Neural cell (in vitro differentiated cells): ENCODE results near the gene ZNF157. TPM values are rescaled to one million over a fixed set of nuclear protein-coding genes. Genes with fewer than 3 reads are reported as not detected.

Experiments
- H2AFZ ChIP-seq: fragments of 200-600, 300-800 bp; sonication (generic), shearing (Covaris generic); 2 replicates; pipeline ENCODE4 v1.6.0; 2014; ENCODE audit warnings: low read depth, mild to moderate bottlenecking, antibody characterized with exemption, low read length, moderate library complexity
- H3F3A ChIP-seq: fragments of 200-600 bp; shearing (Covaris generic); 2 replicates; pipeline ENCODE4 v1.6.1; 2016; ENCODE audit warnings: mild to moderate bottlenecking, moderate library complexity, mixed read lengths, antibody characterized with exemption, low read length; ENCODE audit not compliant: insufficient read depth, poor library complexity, severe bottlenecking
- H3K27ac ChIP-seq: fragments of 200-600, 300-800 bp; sonication (generic), shearing (Covaris generic); 2 replicates; pipeline ENCODE4 v1.5.1; 2014; ENCODE audit warnings: mild to moderate bottlenecking, low read length, moderate library complexity
- H3K27me3 ChIP-seq: fragments of 300-800, 200-600 bp; sonication (generic), shearing (Covaris generic); 2 replicates; pipeline ENCODE4 v1.6.0; 2014; ENCODE audit warnings: mild to moderate bottlenecking, low read depth, low read length, moderate library complexity; ENCODE audit not compliant: insufficient read depth
- H3K36me3 ChIP-seq: fragments of 300-800, 200-600 bp; sonication (generic), shearing (Covaris generic); 2 replicates; pipeline ENCODE4 v1.5.1; 2014; ENCODE audit warnings: mild to moderate bottlenecking, antibody characterized with exemption, low read length, moderate library complexity; ENCODE audit not compliant: insufficient read depth
- H3K4me2 ChIP-seq: fragments of 300-800, 200-600 bp; sonication (generic), shearing (Covaris generic); 2 replicates; pipeline ENCODE4 v1.6.0; 2014; ENCODE audit warnings: mild to moderate bottlenecking, low read length
- H3K4me3 ChIP-seq: fragments of 300-800, 200-600 bp; sonication (generic), shearing (Covaris generic); 2 replicates; pipeline ENCODE4 v1.5.1; 2014; ENCODE audit warnings: mild to moderate bottlenecking, low read length, moderate library complexity
- H3K79me2 ChIP-seq: fragments of 200-600 bp; shearing (Covaris generic); replicated peaks from 2 replicates; pipeline ENCODE4 v1.6.0; 2014; ENCODE audit warnings: mild to moderate bottlenecking, low read length, moderate library complexity; ENCODE audit not compliant: insufficient read depth
- H3K9ac ChIP-seq: fragments of 300-800, 200-600 bp; sonication (generic), shearing (Covaris generic); 2 replicates; pipeline ENCODE4 v1.6.1; 2016; ENCODE audit warnings: mild to moderate bottlenecking, low read length, mixed read lengths
- H3K9me2 ChIP-seq: fragments of 200-600 bp; shearing (Covaris generic); 2 replicates; pipeline ENCODE4 v1.6.1; 2016; ENCODE audit warnings: mild to moderate bottlenecking, low read length, mixed read lengths; ENCODE audit not compliant: insufficient read depth
- H3K9me3 ChIP-seq: fragments of 200-600, 300-800 bp; sonication (generic), shearing (Covaris generic); 2 replicates; pipeline ENCODE4 v1.6.1; 2016; ENCODE audit warnings: mild to moderate bottlenecking, mixed run types, low read length, moderate library complexity, mixed read lengths
- H4K20me1 ChIP-seq: fragments of 200-600 bp; shearing (Covaris generic); 2 replicates; pipeline ENCODE4 v1.6.1; 2016; ENCODE audit warnings: mild to moderate bottlenecking, mixed run types; ENCODE audit not compliant: insufficient read depth
- CTCF ChIP-seq: fragments of 450-650 bp; IDR thresholded peaks from 2 replicates; pipeline ENCODE4 v1.5.1; 2014; ENCODE audit warnings: antibody characterized with exemption, mild to moderate bottlenecking, moderate library complexity; ENCODE audit not compliant: poor library complexity, severe bottlenecking
- EP300 ChIP-seq: fragments of 450-650 bp; conservative IDR thresholded peaks from 2 replicates; pipeline ENCODE4 v1.6.1; 2014; ENCODE audit warnings: antibody characterized with exemption, mild to moderate bottlenecking, moderate library complexity; ENCODE audit not compliant: poor library complexity, severe bottlenecking
- EZH2 ChIP-seq: fragments of 200-600, 300-800 bp; shearing (Covaris generic), sonication (generic); IDR thresholded peaks from 2 replicates; pipeline ENCODE4 v1.6.1; 2014; ENCODE audit warnings: antibody characterized with exemption, low read length, borderline replicate concordance, mild to moderate bottlenecking; ENCODE audit not compliant: insufficient read depth, poor library complexity, severe bottlenecking
- MXI1 ChIP-seq: fragments of 450-650 bp; conservative IDR thresholded peaks from 2 replicates; pipeline ENCODE4 v1.6.1; 2014; ENCODE audit warnings: antibody characterized with exemption, mild to moderate bottlenecking; ENCODE audit not compliant: poor library complexity, severe bottlenecking
- POLR2AphosphoS5 ChIP-seq: IDR thresholded peaks from 2 replicates; pipeline ENCODE4 v1.6.1; 2012
- RAD21 ChIP-seq: fragments of 450-650 bp; conservative IDR thresholded peaks from 2 replicates; pipeline ENCODE4 v1.6.1; 2014; ENCODE audit warnings: antibody characterized with exemption, mild to moderate bottlenecking, moderate library complexity
- REST ChIP-seq: IDR thresholded peaks from 2 replicates; pipeline ENCODE4 v1.6.1; 2012; ENCODE audit warnings: borderline replicate concordance
- SMC3 ChIP-seq: fragments of 450-650 bp; conservative IDR thresholded peaks from 2 replicates; pipeline ENCODE4 v1.6.1; 2014; ENCODE audit warnings: antibody characterized with exemption, mild to moderate bottlenecking, moderate library complexity; ENCODE audit not compliant: poor library complexity
- TAF1 ChIP-seq: IDR thresholded peaks from 2 replicates; pipeline ENCODE4 v1.6.1; 2012; ENCODE audit warnings: low read depth
- polyA plus RNA-seq: library from polyadenylated mRNA; depleted of rRNA; stranded (reverse); fragments of >200 nt; gene quantifications from 2 replicates; pipeline ENCODE4 v1.2.3, GENCODE V29; 2014

The ZNF157 gene
- polyA plus RNA-seq, 1 donor from 2014 or later = 3.5 TPM

- Histone ChIP-seq H3K36me3 (no peaks in the 10 kb centered on the region), H3K9me2 (no peaks in the 10 kb centered on the region), H3K4me2 (no peak overlapping the region), H3K4me3 (no peak overlapping the region), H4K20me1 (no peaks in the 10 kb centered on the region), H3K27ac (no peak overlapping the region), H3K9me3 (no peaks in the 10 kb centered on the region), H3F3A (no peaks in the 10 kb centered on the region), H3K9ac (no peak overlapping the region), H2AFZ (no peak overlapping the region), H3K79me2 (no peaks in the 10 kb centered on the region), H3K27me3 (no peaks in the 10 kb centered on the region)
- TF ChIP-seq MXI1 = no peak
- TF ChIP-seq POLR2AphosphoS5 = no peak
- no peak for TF ChIP-seq EP300
- no peak for TF ChIP-seq REST
- no peak for TF ChIP-seq CTCF
These were observed 20.4 kb downstream of the ZNF157 start for GRCh38 chrX:47390780-47391179.

GRCh38 chrX:47413179-47413594 is 42.8 kb downstream of the ZNF157 start:
- H3K9me3 ChIP-seq = peaks cover 3% of the 10 kb centered on the region
- H3K9ac ChIP-seq = no peak overlapping the region
- no peaks in the 10 kb centered on the region for H3K79me2 ChIP-seq
- no peaks in the 10 kb centered on the region for H3K36me3 ChIP-seq
- H3K4me2 ChIP-seq = no peak overlapping the region
- H3K27me3 ChIP-seq = no peaks in the 10 kb centered on the region
- no peak overlapping the region for H3K27ac ChIP-seq
- no peak overlapping the region for H2AFZ ChIP-seq
- no peaks in the 10 kb centered on the region for H3F3A ChIP-seq
- no peaks in the 10 kb centered on the region for H3K9me2 ChIP-seq
- no peak overlapping the region for H3K4me3 ChIP-seq
- no peak for TF ChIP-seq RAD21
- TF ChIP-seq MXI1 = no peak
- no peak for TF ChIP-seq POLR2AphosphoS5
- no peak for TF ChIP-seq TAF1
- no peak for TF ChIP-seq EP300
- TF ChIP-seq CTCF = no peak
- no peak for TF ChIP-seq SMC3
- TF ChIP-seq EZH2 = no peak
- no peaks in the 10 kb centered on the region for H4K20me1 ChIP-seq
